Measurements from ENCODE around the gene PIGV. TPM values are rescaled to one million over a fixed set of nuclear protein-coding genes. Genes with fewer than 3 reads are reported as not detected.

Gene PIGV
- total RNA-seq, 2 experiments from 2014 or later: 16.4 to 16.9 TPM

DNA sequence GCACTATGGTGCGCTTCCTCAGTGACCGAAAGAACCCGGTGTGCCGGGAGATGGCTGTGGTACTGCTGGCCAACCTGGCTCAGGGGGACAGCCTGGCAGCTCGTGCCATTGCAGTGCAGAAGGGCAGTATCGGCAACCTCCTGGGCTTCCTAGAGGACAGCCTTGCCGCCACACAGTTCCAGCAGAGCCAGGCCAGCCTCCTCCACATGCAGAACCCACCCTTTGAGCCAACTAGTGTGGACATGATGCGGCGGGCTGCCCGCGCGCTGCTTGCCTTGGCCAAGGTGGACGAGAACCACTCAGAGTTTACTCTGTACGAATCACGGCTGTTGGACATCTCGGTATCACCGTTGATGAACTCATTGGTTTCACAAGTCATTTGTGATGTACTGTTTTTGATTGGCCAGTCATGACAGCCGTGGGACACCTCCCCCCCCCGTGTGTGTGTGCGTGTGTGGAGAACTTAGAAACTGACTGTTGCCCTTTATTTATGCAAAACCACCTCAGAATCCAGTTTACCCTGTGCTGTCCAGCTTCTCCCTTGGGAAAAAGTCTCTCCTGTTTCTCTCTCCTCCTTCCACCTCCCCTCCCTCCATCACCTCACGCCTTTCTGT, 7.3 kb upstream of the PIGV start:
- CTCF ChIA-PET: interaction anchor here (0.7 kb wide), 1 partner anchor 25 kb away, joined by 3 read pairs; no protein-coding TSS in a partner anchor
- H3K4me3 Mint-ChIP-seq: no peak overlapping the region
- peaks cover 24% of the 10 kb centered on the region for H3K4me1 Mint-ChIP-seq
- no peaks in the 10 kb centered on the region for H3K9me3 Mint-ChIP-seq
- H3K27ac Mint-ChIP-seq: peak overlapping the region; percentile 70
- POLR2A ChIA-PET: no interaction called here
- no peak for DNase-seq
- H3K36me3 Mint-ChIP-seq (ENCODE audit: low read depth): peaks cover 62% of the 10 kb centered on the region
- H3K27me3 Mint-ChIP-seq: no peaks in the 10 kb centered on the region

DNA sequence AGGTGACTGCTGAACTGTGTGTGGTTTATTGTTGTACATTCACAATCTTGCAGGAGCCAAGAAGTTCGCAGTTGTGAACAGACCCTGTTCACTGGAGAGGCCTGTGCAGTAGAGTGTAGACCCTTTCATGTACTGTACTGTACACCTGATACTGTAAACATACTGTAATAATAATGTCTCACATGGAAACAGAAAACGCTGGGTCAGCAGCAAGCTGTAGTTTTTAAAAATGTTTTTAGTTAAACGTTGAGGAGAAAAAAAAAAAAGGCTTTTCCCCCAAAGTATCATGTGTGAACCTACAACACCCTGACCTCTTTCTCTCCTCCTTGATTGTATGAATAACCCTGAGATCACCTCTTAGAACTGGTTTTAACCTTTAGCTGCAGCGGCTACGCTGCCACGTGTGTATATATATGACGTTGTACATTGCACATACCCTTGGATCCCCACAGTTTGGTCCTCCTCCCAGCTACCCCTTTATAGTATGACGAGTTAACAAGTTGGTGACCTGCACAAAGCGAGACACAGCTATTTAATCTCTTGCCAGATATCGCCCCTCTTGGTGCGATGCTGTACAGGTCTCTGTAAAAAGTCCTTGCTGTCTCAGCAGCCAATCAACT, 6.4 kb upstream of the PIGV start:
- Mint-ChIP-seq H3K27ac (no peak overlapping the region), H3K4me1 (peaks cover 32% of the 10 kb centered on the region), H3K27me3 (no peaks in the 10 kb centered on the region), H3K4me3 (no peak overlapping the region), H3K36me3 (ENCODE audit: low read depth) (peaks cover 54% of the 10 kb centered on the region), H3K9me3 (no peaks in the 10 kb centered on the region)
- POLR2A ChIA-PET: no interaction called here
- DNase-seq: no peak
- CTCF ChIA-PET: interaction anchor here (0.5 to 1.7 kb wide), 5 partner anchors 24 to 715 kb away, joined by 3 to 5 read pairs (median 4); no protein-coding TSS in a partner anchor

DNA sequence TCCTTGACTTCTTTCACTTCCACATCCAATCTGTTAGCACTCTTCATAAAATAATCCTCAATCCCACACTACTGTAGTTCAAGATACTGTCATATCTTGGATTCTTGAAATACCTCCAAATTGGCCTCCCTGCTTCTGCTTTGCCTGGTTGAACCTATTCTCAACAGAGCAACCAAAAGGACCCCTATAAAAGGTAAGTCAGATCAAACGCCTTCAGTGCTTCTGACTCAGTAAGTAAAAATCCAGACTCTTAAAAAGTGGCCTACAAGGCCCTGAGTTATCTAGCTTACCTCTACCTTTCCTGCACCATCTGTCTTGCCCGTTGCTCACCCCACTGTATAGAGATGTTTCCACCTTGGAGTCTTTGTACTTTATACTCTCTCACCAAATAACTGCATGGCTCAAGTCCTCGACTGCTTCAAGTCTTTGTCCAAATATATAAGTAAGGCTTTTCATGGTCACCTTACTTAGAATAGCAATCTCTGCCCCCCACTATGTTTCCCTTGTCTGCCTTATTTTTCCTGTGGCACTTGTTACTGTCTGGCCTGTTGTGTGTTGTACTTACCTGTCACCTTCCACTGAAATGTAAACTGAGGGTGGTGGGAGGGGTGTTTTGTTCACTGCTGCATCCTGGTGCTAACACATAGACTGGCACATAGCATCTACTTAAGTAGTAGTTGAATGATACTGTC, 5.1 kb upstream of the PIGV start:
- POLR2A ChIA-PET: no interaction called here
- DNase-seq: no peak
- Mint-ChIP-seq H3K27ac (peak overlapping the region; percentile 17), H3K27me3 (no peaks in the 10 kb centered on the region), H3K4me3 (no peak overlapping the region), H3K9me3 (no peaks in the 10 kb centered on the region), H3K36me3 (ENCODE audit: low read depth) (peaks cover 46% of the 10 kb centered on the region), H3K4me1 (peaks cover 41% of the 10 kb centered on the region)
- CTCF ChIA-PET: interaction anchor here (0.5 to 1.7 kb wide), 2 partner anchors 159 to 181 kb away, joined by 3 read pairs; no protein-coding TSS in a partner anchor

DNA sequence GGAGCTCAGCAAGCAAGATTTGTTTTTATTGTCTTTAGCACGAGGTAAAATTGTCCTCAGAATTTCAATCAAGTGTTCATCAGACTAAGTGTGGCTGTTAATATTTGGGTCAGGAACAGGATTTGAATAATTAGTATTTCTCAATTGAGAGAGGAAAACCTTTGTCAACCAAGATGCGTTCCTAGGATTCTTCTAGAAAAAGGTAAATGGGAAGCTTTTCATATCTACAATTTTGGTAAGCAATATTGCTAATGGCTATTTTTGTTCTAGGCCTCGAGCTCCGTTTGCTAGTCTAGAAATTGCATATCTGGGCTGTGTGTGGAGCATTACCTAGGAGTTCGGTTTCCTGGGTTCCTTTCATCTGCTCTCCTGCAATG, 4.1 kb upstream of the PIGV start:
- POLR2A ChIA-PET: no interaction called here
- Mint-ChIP-seq H3K9me3 (no peaks in the 10 kb centered on the region), H3K36me3 (ENCODE audit: low read depth) (peaks cover 39% of the 10 kb centered on the region), H3K4me1 (peaks cover 43% of the 10 kb centered on the region), H3K4me3 (no peak overlapping the region), H3K27me3 (no peaks in the 10 kb centered on the region), H3K27ac (no peak overlapping the region)
- CTCF ChIA-PET: interaction anchor here (0.5 kb wide), 1 partner anchor 26 kb away, joined by 3 read pairs; no protein-coding TSS in a partner anchor
- no peak for DNase-seq

DNA sequence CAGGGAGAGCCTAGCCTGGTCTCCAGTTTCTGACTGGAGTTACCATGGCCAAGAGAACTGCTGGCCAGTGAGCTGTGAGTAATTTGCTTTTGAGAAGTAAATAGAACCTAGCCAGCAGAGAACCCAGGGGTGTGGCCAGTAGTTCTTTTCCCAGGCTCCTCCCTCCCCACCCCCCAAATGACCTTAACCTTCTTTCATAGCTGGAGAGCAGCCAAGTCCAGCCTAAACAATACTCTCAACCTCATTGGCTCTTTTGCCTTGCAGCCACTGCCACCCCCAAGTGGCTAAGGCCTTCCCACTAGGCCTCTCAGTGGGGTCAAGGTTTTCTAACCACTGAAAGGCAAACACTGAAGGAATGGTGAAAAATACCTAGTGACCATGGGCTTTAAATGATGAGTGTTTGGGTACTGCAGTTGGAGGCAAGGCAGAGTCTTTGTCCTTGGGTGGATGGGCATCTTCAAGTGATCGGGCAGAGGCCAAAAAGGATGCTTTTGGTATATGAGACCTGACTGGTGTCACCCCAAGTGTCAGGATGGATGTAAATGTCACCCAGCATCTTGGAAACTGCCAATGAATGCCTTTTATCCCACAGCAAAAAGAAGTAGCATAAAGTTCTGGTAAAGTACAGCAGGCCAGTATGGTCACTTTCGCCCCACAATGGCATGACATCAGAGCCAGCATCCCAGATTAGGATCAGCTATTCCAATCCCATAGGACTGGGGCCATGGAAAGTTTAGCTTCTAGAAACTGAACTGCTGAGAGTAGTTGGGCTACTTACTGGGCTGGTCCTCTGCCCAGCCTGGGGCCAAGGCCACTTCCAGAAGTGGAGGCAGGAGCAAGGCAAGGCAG, 3.5 kb upstream of the PIGV start:
- ChIA-PET CTCF (interaction anchor here (0.5 to 0.7 kb wide), 2 partner anchors 26 to 160 kb away, joined by 3 to 4 read pairs; no protein-coding TSS in a partner anchor), POLR2A (no interaction called here)
- H3K4me3 Mint-ChIP-seq: no peak overlapping the region
- no peaks in the 10 kb centered on the region for H3K9me3 Mint-ChIP-seq
- no peak for DNase-seq
- peaks cover 33% of the 10 kb centered on the region for H3K36me3 Mint-ChIP-seq (ENCODE audit: low read depth)
- no peak overlapping the region for H3K27ac Mint-ChIP-seq
- peaks cover 45% of the 10 kb centered on the region for H3K4me1 Mint-ChIP-seq
- no peaks in the 10 kb centered on the region for H3K27me3 Mint-ChIP-seq

DNA sequence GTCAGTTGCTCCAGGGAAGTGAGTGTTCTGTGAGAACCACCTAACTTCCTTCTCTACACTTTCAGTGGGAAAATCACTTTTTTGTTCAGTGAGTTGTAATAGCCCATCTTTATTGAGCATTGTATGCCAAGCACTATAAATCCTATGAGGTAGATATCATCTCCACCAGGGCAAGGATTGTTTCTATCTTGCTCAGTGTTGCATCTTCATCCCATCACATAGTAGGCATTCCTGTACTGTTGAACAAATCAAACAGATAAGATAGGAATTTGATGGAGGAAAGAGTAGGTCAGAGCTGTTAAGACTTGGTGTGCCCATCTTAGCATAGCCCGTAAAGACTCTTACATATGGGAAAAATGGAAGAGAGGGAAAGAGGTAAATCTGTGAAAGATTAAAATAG, 2.9 kb upstream of the PIGV start:
- Mint-ChIP-seq H3K9me3 (no peaks in the 10 kb centered on the region), H3K4me3 (no peak overlapping the region), H3K27me3 (no peaks in the 10 kb centered on the region), H3K27ac (peak overlapping the region; percentile 68), H3K36me3 (ENCODE audit: low read depth) (peaks cover 27% of the 10 kb centered on the region), H3K4me1 (peaks cover 48% of the 10 kb centered on the region)
- DNase-seq: no peak
- CTCF ChIA-PET: interaction anchor here (0.7 to 1.6 kb wide), 6 partner anchors 8 to 183 kb away, joined by 3 to 4 read pairs (median 4); no protein-coding TSS in a partner anchor
- POLR2A ChIA-PET: no interaction called here

DNA sequence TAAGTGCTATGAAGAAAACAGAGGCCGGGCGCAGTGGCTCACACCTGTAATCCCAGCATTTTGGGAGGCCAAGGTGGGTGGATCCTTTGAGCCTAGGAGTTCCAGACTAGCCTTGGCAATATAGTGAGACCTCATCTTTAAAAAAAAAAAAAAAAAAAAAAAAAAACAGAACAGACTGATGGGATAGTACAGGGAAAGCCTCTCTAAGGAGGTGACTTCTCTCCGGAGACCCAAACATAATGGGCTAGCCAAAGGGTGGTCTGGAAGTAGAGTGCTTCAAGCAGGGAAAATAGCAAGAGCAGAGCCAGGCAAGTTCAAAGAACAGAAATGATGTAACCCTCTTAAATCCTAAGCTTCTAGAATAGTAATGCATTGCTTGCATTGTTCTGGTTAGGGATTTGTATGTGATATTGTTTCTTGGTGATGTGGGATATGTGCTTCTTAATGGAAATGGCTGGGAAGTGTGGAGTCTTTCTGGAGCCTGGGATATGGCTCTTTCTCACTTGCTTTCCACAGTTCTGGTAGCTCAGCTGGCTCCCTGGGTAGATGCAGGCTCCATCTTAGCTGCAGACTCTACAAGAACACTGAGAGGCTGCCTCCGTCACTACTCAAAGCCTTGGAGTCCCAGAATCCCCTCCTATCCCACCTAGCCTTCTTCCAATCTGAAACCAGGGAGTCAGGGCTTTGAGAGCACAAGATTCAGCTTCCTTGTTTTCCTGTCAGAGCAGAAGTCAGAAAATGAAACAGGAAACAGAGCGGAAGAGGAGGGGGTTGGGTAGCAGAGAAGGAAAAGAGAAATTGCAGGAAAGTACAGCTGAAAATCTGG, 1.9 kb upstream of the PIGV start:
- Mint-ChIP-seq H3K9me3 (no peaks in the 10 kb centered on the region), H3K36me3 (ENCODE audit: low read depth) (peaks cover 24% of the 10 kb centered on the region), H3K4me1 (peaks cover 58% of the 10 kb centered on the region), H3K27me3 (no peaks in the 10 kb centered on the region), H3K4me3 (peak overlapping the region; percentile 86), H3K27ac (peak overlapping the region; percentile 99)
- no peak for DNase-seq
- ChIA-PET CTCF (interaction anchor here (0.9 to 1.6 kb wide), 7 partner anchors 9 to 187 kb away, joined by 3 to 5 read pairs (median 3); no protein-coding TSS in a partner anchor), POLR2A (interaction anchor here (0.5 to 1.0 kb wide), 3 partner anchors 83 to 314 kb away, joined by 3 to 7 read pairs (median 3); no protein-coding TSS in a partner anchor)

DNA sequence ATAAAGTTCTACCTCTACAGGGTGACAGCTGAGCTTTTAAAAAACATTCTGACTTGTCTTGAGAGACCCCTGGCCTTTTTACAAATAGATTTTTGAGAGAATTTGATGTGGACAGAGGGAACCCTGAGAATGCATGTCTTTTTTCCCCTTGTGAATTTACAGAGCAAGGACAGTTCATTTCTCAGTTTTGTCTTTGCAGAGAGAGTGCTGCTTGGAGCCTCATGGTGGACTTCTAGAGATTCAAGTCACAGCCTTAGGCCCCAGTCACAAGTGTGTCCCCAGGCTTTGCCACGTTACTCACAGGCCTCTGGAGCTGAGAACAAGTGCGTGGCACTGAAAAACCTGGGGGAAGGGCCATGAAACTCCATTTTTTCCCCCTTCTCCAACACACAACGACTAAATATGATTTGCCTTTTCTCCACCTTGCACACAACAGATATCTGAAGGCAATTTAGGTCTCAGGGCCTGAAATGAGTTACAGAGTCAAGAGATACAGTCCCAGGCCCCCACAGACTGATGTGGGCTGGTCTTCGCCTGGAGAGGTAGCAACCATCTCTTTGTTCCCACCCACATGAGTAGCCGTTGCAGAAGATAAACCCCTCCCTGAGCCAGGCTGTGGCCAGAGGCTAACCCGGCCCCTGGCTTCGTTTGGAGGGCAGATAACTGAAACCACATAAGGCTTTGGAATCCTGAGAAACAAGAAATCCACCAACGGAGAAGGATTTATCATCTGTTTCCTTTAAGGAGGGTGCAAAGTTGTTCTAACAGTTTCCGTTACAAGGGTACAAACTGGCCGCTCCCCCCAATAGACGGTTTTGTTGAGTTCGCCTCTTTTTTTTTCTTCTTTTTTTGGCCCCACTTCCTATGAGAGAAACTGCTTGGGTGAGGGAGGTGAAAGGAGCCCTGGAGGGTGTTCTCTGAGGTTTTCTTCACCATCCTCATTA, 1.0 kb upstream of the PIGV start:
- Mint-ChIP-seq H3K4me1 (peaks cover 62% of the 10 kb centered on the region), H3K9me3 (no peaks in the 10 kb centered on the region), H3K4me3 (peak overlapping the region; percentile 86), H3K27me3 (no peaks in the 10 kb centered on the region), H3K36me3 (ENCODE audit: low read depth) (peaks cover 21% of the 10 kb centered on the region), H3K27ac (peak overlapping the region; percentile 99)
- DNase-seq: peak; percentile 32
- ChIA-PET POLR2A (interaction anchor here (0.6 to 1.4 kb wide), 4 partner anchors 89 to 315 kb away, joined by 3 to 11 read pairs (median 4); no protein-coding TSS in a partner anchor), CTCF (interaction anchor here (0.5 to 4.5 kb wide), 9 partner anchors 10 to 286 kb away, joined by 3 to 33 read pairs (median 5); no protein-coding TSS in a partner anchor)

DNA sequence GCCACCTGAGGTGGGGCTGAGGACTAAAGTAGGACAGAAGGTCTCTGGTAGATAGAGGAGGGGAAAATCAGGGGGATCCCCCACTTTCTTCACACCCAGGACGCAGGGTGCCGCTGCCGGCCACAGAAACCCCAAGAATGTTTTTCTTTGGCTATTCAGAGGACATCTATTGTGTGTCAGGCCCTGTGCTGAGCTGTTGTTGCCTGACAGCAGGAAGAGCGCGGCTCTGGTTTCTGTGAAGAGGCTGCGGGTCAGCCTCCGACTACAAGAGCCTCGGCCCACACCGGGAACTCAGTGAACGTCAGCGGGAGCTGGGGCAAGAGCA, 407 bp upstream of the PIGV start:
- DNase-seq: peak; percentile 73
- Mint-ChIP-seq H3K27ac (peak overlapping the region; percentile 99), H3K4me3 (peak overlapping the region; percentile 86), H3K27me3 (no peaks in the 10 kb centered on the region), H3K36me3 (ENCODE audit: low read depth) (peaks cover 16% of the 10 kb centered on the region), H3K9me3 (no peaks in the 10 kb centered on the region), H3K4me1 (peaks cover 64% of the 10 kb centered on the region)
- ChIA-PET CTCF (interaction anchor here (0.5 to 4.5 kb wide), 12 partner anchors 10 to 287 kb away, joined by 3 to 39 read pairs (median 8); no protein-coding TSS in a partner anchor), POLR2A (interaction anchor here (0.6 to 1.4 kb wide), 3 partner anchors 78 to 95 kb away, joined by 5 to 11 read pairs (median 6); no protein-coding TSS in a partner anchor)

DNA sequence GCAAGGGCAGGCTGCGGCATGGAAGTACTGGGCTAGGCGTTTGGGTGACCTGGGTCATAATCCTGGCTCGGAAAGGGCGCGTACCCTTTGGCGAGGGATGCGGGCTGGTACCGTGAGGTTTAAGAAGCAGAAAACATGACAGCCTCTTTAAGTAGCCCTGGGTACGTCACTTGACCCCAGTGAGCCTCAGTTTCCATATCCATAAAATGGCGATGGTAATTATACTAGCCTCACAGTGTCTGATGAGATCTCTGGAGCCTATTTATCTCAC, 700 bp downstream of the PIGV start:
- POLR2A ChIA-PET: interaction anchor here (1.1 to 1.3 kb wide), 4 partner anchors 44 to 173 kb away, joined by 3 to 4 read pairs (median 3); no protein-coding TSS in a partner anchor

More for the DNA sequence above, 700 bp downstream of the PIGV start:
- H3K9me3 Mint-ChIP-seq: no peaks in the 10 kb centered on the region
- no peaks in the 10 kb centered on the region for H3K27me3 Mint-ChIP-seq
- H3K36me3 Mint-ChIP-seq (ENCODE audit: low read depth): peaks cover 16% of the 10 kb centered on the region
- H3K4me3 Mint-ChIP-seq: peak overlapping the region; percentile 86
- H3K27ac Mint-ChIP-seq: peak overlapping the region; percentile 99
- DNase-seq: no peak
- CTCF ChIA-PET: interaction anchor here (0.6 to 4.5 kb wide), 34 partner anchors 9 to 288 kb away, joined by 3 to 39 read pairs (median 4); partner anchors contain the start of gene GPN2
- H3K4me1 Mint-ChIP-seq: peaks cover 74% of the 10 kb centered on the region
